ENCODE measurements around the gene DACT3.
A peak's percentile ranks its signal among the peaks of the same experiment; 100 is the strongest.

DNA sequence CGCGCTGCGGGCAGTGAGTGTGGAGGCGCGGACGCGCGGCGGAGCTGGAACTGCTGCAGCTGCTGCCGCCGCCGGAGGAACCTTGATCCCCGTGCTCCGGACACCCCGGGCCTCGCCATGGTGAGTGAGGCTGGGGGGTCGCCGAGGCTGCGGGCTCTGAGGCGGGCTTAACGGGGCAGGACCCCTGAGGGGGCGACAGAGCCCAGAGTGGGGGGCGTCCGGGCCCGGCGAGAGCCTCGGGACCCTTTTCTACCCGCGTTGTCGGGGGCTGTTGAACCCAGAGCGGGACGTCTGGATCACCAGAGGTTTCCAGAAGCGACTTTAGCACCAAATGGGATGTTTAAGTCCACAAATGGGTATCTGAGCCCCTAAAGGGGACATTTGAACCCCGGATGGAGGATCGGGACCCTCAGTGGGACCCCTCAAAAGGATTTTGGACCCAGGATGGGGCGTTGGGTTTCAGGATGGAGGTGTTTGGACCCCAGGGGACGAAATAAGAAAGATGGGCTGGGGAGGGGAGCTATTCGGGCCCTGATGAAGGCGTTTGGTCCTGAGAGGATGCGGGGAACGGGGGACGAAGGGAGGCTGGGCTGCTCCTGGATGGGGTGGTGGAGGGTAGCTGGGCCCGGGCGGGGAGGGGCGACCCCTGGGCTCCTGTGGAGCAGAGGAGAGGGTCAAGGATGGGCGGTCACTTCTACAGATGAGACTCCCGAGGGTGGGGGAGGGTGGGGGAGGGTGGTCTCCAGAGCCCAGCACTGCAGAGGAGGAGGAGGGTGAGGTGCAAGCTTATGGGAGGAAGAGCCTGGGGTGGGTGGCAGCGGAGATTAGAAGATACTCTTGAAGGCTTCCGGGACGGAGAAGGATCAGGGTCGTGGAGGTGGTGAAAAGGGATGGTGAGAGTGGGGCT is 59.4 kb downstream of the DACT3 start, which contains the start of gene CALM3:
- TF ChIP-seq, protein P1, sequence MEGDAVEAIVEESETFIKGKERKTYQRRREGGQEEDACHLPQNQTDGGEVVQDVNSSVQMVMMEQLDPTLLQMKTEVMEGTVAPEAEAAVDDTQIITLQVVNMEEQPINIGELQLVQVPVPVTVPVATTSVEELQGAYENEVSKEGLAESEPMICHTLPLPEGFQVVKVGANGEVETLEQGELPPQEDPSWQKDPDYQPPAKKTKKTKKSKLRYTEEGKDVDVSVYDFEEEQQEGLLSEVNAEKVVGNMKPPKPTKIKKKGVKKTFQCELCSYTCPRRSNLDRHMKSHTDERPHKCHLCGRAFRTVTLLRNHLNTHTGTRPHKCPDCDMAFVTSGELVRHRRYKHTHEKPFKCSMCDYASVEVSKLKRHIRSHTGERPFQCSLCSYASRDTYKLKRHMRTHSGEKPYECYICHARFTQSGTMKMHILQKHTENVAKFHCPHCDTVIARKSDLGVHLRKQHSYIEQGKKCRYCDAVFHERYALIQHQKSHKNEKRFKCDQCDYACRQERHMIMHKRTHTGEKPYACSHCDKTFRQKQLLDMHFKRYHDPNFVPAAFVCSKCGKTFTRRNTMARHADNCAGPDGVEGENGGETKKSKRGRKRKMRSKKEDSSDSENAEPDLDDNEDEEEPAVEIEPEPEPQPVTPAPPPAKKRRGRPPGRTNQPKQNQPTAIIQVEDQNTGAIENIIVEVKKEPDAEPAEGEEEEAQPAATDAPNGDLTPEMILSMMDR (IDR thresholded peaks at IDR 0.05) = no peak
- peak; percentile 53 to 90 for TF ChIP-seq POLR2A (IDR thresholded peaks at IDR 0.05)
